GM12864 (cell line): ENCODE results near the gene SMC3.
A peak's percentile ranks its signal among the peaks of the same experiment; 100 is the strongest.

Experiments used
- DNase-seq: peaks from one replicate; pipeline ENCODE4 v3.0.0-alpha.2; 2011; ENCODE audit warnings: low read depth
- H3K4me3 ChIP-seq: 2 replicates; pipeline ENCODE4 v1.5.1; 2011; ENCODE audit warnings: mild to moderate bottlenecking, low read depth, low read length, control low read depth
- TF ChIP-seq, protein P1 (sequence below): IDR thresholded peaks from 2 replicates; pipeline ENCODE4 v1.5.1; 2011; ENCODE audit warnings: low read depth, mild to moderate bottlenecking, moderate library complexity, low read length, control low read depth, inconsistent platforms; ENCODE audit errors: missing control alignments

SMC3 gene

DNA sequence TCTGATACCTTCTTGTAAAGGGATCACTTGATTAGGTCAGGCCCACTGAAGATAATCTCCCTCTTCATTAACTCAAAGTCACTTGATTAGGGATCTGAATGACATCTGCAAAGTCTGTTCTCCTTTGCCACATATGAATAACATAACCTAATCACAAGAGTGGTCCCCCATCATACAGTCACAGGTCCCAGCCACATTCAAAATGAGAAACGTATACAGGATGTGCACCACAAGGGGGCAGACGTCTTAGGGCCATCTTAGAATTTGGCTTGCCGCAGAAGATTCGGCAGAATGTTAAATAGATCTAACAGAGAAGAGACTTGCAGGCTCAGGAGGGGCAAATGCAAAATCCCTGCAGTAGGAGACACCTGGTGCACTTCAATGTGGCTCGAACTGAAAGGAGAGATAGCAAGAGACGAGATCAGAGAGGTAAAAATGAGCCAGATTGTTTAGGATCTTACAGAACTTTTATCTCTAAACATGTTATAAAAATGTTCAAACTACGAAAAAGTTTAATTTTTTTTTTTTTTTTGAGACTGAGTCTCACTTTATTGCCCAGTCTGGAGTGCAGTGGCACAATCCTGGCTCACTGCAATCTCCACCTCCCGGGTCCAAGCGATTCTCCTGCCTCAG lies 10.4 kb upstream of the SMC3 start:
- TF ChIP-seq, protein P1, sequence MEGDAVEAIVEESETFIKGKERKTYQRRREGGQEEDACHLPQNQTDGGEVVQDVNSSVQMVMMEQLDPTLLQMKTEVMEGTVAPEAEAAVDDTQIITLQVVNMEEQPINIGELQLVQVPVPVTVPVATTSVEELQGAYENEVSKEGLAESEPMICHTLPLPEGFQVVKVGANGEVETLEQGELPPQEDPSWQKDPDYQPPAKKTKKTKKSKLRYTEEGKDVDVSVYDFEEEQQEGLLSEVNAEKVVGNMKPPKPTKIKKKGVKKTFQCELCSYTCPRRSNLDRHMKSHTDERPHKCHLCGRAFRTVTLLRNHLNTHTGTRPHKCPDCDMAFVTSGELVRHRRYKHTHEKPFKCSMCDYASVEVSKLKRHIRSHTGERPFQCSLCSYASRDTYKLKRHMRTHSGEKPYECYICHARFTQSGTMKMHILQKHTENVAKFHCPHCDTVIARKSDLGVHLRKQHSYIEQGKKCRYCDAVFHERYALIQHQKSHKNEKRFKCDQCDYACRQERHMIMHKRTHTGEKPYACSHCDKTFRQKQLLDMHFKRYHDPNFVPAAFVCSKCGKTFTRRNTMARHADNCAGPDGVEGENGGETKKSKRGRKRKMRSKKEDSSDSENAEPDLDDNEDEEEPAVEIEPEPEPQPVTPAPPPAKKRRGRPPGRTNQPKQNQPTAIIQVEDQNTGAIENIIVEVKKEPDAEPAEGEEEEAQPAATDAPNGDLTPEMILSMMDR = peak; percentile 76
- H3K4me3 ChIP-seq = no peak overlapping the region
- no peak for DNase-seq

DNA sequence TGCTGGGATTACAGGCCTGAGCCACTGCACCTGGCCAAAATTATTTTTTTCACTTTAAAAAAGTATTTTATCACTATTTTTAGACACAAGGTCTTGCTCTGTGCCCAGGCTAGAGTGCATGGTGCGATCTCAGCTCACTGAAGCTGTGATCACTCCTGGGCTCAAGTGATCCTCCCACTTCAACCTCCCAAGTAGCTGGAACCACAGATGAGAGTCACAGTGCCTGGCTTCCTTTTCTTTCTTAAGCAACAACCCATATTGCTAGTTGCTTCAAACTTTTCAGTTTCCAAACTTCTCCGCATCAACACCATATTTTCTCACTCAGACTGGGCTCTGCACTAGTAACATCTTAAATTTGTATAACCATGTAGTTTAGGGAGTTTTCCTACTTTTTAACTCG lies 9.5 kb upstream of the SMC3 start:
- TF ChIP-seq, protein P1 = no peak
- no peak for DNase-seq
- no peak overlapping the region for H3K4me3 ChIP-seq

DNA sequence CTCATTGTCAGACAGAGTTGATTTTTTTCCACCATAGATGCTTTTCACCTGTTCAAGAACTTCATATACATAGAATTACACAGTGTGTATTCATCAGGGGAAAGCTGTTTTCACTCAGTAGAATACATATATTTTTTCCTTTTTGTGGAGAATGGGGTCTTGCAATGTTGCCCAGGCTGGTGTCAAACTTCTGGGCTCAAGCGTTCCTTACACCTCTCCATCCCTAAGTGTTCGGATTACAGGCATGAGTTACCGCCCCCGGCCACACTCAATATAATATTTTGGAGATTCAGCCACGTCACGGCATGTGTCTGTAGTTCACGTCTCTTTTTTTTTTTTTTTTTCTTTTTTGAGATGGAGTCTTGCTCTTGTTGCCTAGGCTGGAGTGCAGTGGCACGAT lies 7.5 kb upstream of the SMC3 start:
- no peak for DNase-seq
- TF ChIP-seq, protein P1 = no peak
- H3K4me3 ChIP-seq = no peak overlapping the region

DNA sequence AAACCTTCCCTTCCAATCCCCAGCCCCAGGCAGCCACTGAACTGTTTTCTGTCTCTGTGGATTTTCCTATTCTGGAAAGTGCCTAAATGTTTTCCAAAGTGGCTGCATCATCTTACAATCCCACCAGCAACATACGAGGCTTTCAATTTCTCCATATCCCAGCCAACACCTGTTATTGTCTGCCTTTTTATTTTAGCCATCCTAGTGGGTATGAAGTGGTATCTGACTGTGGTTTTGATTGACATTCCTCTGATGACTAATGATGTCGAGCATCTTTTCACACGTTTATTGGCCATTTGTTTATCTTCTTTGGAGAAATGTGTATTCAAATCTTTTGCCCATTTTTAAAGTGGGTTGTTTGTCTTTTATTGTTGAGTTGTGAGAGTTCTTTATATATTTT lies 6.2 kb upstream of the SMC3 start:
- DNase-seq = no peak
- no peak overlapping the region for H3K4me3 ChIP-seq
- TF ChIP-seq, protein P1 = no peak

DNA sequence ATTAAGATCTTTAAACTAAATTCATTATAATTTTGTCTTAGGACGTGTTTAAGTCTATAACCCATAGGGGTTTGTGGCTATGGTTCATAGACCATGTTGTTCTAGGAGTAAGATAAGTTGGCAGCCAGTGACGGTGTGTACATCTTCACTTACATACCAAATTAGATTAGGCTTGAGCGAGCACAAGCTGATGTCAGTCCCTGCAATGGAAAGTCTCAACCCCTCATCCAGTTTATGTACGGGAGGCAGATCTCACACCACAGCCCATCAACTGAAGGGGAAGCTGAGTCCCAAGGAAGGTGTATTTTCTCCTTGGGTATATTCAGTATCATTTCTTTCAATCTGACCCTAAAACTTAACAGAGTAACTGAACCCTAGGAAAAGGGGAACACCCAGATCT lies 5.1 kb upstream of the SMC3 start:
- TF ChIP-seq, protein P1 = no peak
- H3K4me3 ChIP-seq = no peak overlapping the region
- DNase-seq = no peak

DNA sequence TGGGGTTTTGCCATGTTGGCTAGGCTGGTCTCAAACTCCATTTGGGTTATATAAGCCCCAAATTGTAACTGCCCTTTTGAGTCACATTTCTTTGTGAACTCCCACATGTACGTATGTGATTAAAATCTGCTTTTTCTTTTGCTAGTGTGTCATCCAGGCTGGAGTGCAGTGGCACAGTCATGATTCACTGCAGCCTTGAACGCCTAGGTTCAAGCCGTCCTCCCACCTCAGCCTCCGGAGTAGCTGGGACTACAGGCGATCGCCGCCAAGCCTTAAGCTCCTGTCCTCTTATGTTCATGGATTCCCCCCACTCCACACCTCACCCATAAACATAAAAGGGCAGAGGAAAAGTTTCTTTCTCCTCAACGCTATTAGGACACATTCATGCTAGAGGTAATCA lies 4.4 kb upstream of the SMC3 start:
- TF ChIP-seq, protein P1 = no peak
- no peak for DNase-seq
- H3K4me3 ChIP-seq = no peak overlapping the region

DNA sequence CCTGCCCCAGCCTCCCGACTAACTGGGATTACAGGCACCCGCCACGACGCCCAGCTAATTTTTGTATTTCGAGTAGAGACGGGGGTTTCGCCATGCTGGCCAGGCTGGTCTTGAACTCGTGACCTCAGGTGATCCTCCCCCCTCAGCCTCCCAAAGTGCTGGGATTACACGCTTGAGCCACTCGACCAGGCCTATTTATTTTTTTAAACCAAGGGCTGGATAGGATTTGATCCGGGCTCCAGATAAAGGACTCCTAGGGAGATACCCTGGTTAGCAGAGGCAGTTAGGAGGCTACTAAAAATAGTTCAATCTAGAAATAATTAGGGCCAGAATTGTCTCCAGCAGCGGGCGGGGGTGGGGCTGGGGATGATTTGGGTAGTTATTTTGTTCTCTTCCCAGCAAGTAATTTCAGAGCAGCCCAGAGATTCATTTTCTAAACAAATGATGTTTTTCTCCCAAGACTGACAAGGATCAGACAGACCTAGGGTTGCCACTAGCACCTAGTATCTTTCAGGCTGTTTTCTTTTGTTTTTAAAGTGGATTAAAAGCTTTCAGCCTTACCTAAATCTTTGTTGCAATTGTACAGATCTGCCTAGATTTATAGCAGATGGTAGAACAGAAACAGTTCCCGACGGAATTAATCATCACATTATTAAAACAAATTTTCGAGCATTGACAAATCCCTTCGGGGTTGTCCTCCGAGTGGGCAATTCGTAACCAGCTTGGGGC lies 859 bp upstream of the SMC3 start:
- TF ChIP-seq, protein P1 = no peak
- no peak for DNase-seq
- H3K4me3 ChIP-seq = peak overlapping the region; percentile 96
